Neural progenitor cell (in vitro differentiated cells): ENCODE measurements around the gene TIGD4. TPM values are rescaled to one million over a fixed set of nuclear protein-coding genes. Genes with fewer than 3 reads are reported as not detected.

Experiments used
- DNase-seq: peaks from one replicate; pipeline ENCODE4 v3.0.0-alpha.2; 2016; ENCODE audit warnings: low spot score
- H2AFZ ChIP-seq: fragments of 200-600 bp; sonication (generic); replicated peaks from 2 replicates; pipeline ENCODE4 v1.6.1; 2016; ENCODE audit warnings: antibody characterized with exemption
- H3F3A ChIP-seq: fragments of 200-600 bp; sonication (generic); 2 replicates; pipeline ENCODE4 v1.6.1; 2016; ENCODE audit warnings: antibody characterized with exemption, low read depth
- H3K27ac ChIP-seq: fragments of 200-600 bp; sonication (generic); 2 replicates; pipeline ENCODE4 v1.5.1; 2016; ENCODE audit warnings: mild to moderate bottlenecking
- H3K27me3 ChIP-seq: fragments of 200-600 bp; sonication (generic); 2 replicates; pipeline ENCODE4 v1.6.1; 2016; ENCODE audit warnings: mild to moderate bottlenecking, moderate library complexity
- H3K36me3 ChIP-seq: fragments of 200-600 bp; sonication (generic); 2 replicates; pipeline ENCODE4 v1.5.1; 2016
- H3K4me1 ChIP-seq: fragments of 200-600 bp; sonication (generic); 2 replicates; pipeline ENCODE4 v1.6.1; 2016; ENCODE audit warnings: mixed run types
- H3K4me2 ChIP-seq: fragments of 200-600 bp; sonication (generic); 2 replicates; pipeline ENCODE4 v1.6.1; 2016
- H3K4me3 ChIP-seq: fragments of 200-600 bp; sonication (generic); 2 replicates; pipeline ENCODE4 v1.5.1; 2016
- H3K79me2 ChIP-seq: fragments of 200-600 bp; sonication (generic); 2 replicates; pipeline ENCODE4 v1.6.1; 2016; ENCODE audit warnings: low read depth
- H3K9ac ChIP-seq: fragments of 200-600 bp; sonication (generic); 2 replicates; pipeline ENCODE4 v1.6.1; 2016
- H3K9me3 ChIP-seq: fragments of 200-600 bp; sonication (generic); 2 replicates; pipeline ENCODE4 v1.5.1; 2016; ENCODE audit warnings: low read depth
- H4K20me1 ChIP-seq: fragments of 200-600 bp; sonication (generic); 2 replicates; pipeline ENCODE4 v1.6.1; 2016; ENCODE audit warnings: low read depth
- H3K27ac Mint-ChIP-seq: 3 replicates; pipeline ENCODE4 v1.8.0; 2021; ENCODE audit warnings: mixed read lengths
- H3K27me3 Mint-ChIP-seq: 2 replicates; pipeline ENCODE4 v1.8.0; 2022; ENCODE audit warnings: low read depth, mild to moderate bottlenecking, inconsistent platforms, moderate library complexity, mixed read lengths; ENCODE audit not compliant: insufficient read depth
- H3K36me3 Mint-ChIP-seq: 3 replicates; pipeline ENCODE4 v1.8.0; 2021; ENCODE audit warnings: mixed read lengths
- H3K4me1 Mint-ChIP-seq: 3 replicates; pipeline ENCODE4 v1.8.0; 2021; ENCODE audit warnings: mixed read lengths
- H3K4me3 Mint-ChIP-seq: 3 replicates; pipeline ENCODE4 v1.8.0; 2021; ENCODE audit warnings: mild to moderate bottlenecking, moderate library complexity, mixed read lengths
- H3K9me3 Mint-ChIP-seq: 3 replicates; pipeline ENCODE4 v1.8.0; 2020; ENCODE audit warnings: mixed read lengths
- CTCF ChIP-seq: fragments of 200-600 bp; sonication (generic); IDR thresholded peaks from 2 replicates; pipeline ENCODE4 v1.5.1; 2017; ENCODE audit warnings: antibody characterized with exemption, mild to moderate bottlenecking
- EZH2 ChIP-seq: fragments of 200-600 bp; sonication (generic); IDR thresholded peaks from 2 replicates; pipeline ENCODE4 v1.6.1; 2017; ENCODE audit warnings: antibody characterized with exemption, mild to moderate bottlenecking, moderate library complexity
- EZH2phosphoT487 ChIP-seq: fragments of 200-600 bp; sonication (generic); IDR thresholded peaks from 2 replicates; pipeline ENCODE4 v1.6.1; 2017; ENCODE audit warnings: antibody characterized with exemption
- total RNA-seq: library from RNA; depleted of rRNA; stranded (reverse); fragments of >200 nt; gene quantifications from 2 replicates; pipeline ENCODE4 v1.2.3, GENCODE V29; 2015; ENCODE audit warnings: low replicate concordance

TIGD4 gene
- total RNA-seq, 1 donor from 2014 or later, result 4.1 TPM

DNA sequence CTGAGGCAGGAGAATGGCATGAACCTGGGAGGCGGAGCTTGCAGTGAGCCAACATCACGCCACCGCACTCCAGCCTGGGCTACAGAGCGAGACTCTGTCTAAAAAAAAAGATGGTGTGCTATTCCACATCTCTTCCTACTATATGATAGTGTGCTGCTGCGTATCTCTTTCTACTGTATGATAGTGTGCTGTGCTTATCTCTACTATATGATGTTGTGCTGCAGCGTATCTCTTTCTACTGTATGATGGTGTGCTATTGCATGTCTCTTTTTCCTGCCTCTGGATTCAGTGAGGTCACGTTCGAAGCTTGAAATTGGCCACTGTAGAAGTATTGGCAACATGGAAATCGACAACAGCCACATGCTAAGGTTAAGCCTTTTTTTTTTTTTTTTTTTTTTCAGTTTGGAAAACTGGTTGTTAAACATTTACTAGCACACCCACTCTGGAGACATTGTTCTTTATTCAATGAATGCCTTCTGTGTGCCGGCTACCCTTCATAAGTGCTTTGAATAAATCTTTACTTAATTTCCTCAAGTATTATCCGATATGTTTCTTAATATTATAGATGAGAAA is 31.3 kb upstream of the TIGD4 start:
- Histone ChIP-seq H3K9ac (no peak overlapping the region), H3K4me1 (no peaks in the 10 kb centered on the region), H2AFZ (no peak overlapping the region), H3K4me3 (no peak overlapping the region), H3K9me3 (no peaks in the 10 kb centered on the region), H3K27me3 (no peaks in the 10 kb centered on the region), H3K27ac (no peak overlapping the region), H3K36me3 (no peaks in the 10 kb centered on the region), H3K79me2 (peaks cover 69% of the 10 kb centered on the region), H3K4me2 (no peak overlapping the region), H3F3A (no peaks in the 10 kb centered on the region), H4K20me1 (no peaks in the 10 kb centered on the region)
- Mint-ChIP-seq H3K4me3 (no peak overlapping the region), H3K27me3 (no peaks in the 10 kb centered on the region), H3K27ac (no peak overlapping the region), H3K9me3 (peaks cover 41% of the 10 kb centered on the region), H3K4me1 (no peaks in the 10 kb centered on the region), H3K36me3 (peaks cover 47% of the 10 kb centered on the region)
- no peak for DNase-seq
- TF ChIP-seq EZH2 (no peak), EZH2phosphoT487 (no peak), CTCF (no peak)

GRCh38 chr4:152808670-152809069 is 29.1 kb upstream of the TIGD4 start:
- Histone ChIP-seq H3K4me1 (no peaks in the 10 kb centered on the region), H3K27me3 (no peaks in the 10 kb centered on the region), H3F3A (peaks cover under 1% of the 10 kb centered on the region), H3K4me2 (no peak overlapping the region), H3K9ac (no peak overlapping the region), H3K4me3 (no peak overlapping the region), H2AFZ (no peak overlapping the region), H3K27ac (no peak overlapping the region), H3K9me3 (no peaks in the 10 kb centered on the region), H3K36me3 (no peaks in the 10 kb centered on the region), H4K20me1 (no peaks in the 10 kb centered on the region), H3K79me2 (peaks cover 81% of the 10 kb centered on the region)
- DNase-seq, result no peak
- Mint-ChIP-seq H3K36me3 (peaks cover 37% of the 10 kb centered on the region), H3K4me1 (no peaks in the 10 kb centered on the region), H3K9me3 (peaks cover 22% of the 10 kb centered on the region), H3K4me3 (no peak overlapping the region), H3K27ac (no peak overlapping the region), H3K27me3 (no peaks in the 10 kb centered on the region)
- no peak for TF ChIP-seq EZH2phosphoT487
- no peak for TF ChIP-seq EZH2
- TF ChIP-seq CTCF, result no peak

DNA sequence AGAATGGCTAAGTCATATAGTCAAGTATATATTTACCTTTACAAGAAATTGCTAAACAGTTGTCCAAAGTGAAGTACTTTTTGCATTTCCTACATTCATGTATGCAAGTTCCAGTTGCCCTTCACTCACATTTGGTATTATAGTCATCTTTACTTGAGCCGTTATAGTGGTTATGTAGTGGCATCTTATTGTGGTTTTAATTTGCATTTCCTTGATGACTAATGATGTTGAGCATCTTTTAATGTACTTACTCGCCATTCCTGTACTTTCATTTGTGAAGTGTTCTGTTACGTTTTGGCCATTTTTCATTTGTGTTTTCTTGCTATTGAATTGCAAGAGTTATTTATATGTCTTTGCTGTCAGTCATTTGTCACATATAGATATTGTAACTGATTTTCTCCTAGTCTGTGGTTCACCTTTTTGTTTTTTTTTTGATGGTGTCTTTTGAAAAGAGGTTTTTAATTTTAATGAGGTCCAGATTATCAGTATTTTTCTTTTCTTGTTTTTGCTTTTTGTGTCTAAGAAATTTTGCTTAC is 27.8 kb upstream of the TIGD4 start:
- Mint-ChIP-seq H3K4me1 (no peaks in the 10 kb centered on the region), H3K4me3 (no peak overlapping the region), H3K27me3 (no peaks in the 10 kb centered on the region), H3K27ac (no peak overlapping the region), H3K36me3 (peaks cover 28% of the 10 kb centered on the region), H3K9me3 (peaks cover 13% of the 10 kb centered on the region)
- H3F3A ChIP-seq, result peaks cover 3% of the 10 kb centered on the region
- H3K27ac ChIP-seq, result no peak overlapping the region
- no peak overlapping the region for H3K4me3 ChIP-seq
- no peaks in the 10 kb centered on the region for H4K20me1 ChIP-seq
- H3K36me3 ChIP-seq, result no peaks in the 10 kb centered on the region
- no peak overlapping the region for H3K4me2 ChIP-seq
- DNase-seq, result no peak
- H2AFZ ChIP-seq, result no peak overlapping the region
- H3K9me3 ChIP-seq, result no peaks in the 10 kb centered on the region
- H3K4me1 ChIP-seq, result no peaks in the 10 kb centered on the region
- no peaks in the 10 kb centered on the region for H3K27me3 ChIP-seq
- H3K9ac ChIP-seq, result no peak overlapping the region
- H3K79me2 ChIP-seq, result peaks cover 86% of the 10 kb centered on the region
- no peak for TF ChIP-seq EZH2

- Histone ChIP-seq H3K9ac (no peak overlapping the region), H4K20me1 (no peaks in the 10 kb centered on the region), H3K4me3 (no peak overlapping the region), H3K4me2 (no peak overlapping the region), H3K36me3 (no peaks in the 10 kb centered on the region), H3K79me2 (peaks cover 86% of the 10 kb centered on the region), H3K9me3 (no peaks in the 10 kb centered on the region), H3K27me3 (no peaks in the 10 kb centered on the region), H3F3A (peaks cover 3% of the 10 kb centered on the region), H3K4me1 (no peaks in the 10 kb centered on the region), H3K27ac (no peak overlapping the region), H2AFZ (no peak overlapping the region)
- H3K4me3 Mint-ChIP-seq, result no peak overlapping the region
- DNase-seq, result no peak
- H3K27me3 Mint-ChIP-seq, result no peaks in the 10 kb centered on the region
- peaks cover 23% of the 10 kb centered on the region for H3K36me3 Mint-ChIP-seq
- no peak overlapping the region for H3K27ac Mint-ChIP-seq
- H3K4me1 Mint-ChIP-seq, result no peaks in the 10 kb centered on the region
- H3K9me3 Mint-ChIP-seq, result peaks cover 10% of the 10 kb centered on the region
- TF ChIP-seq EZH2 (no peak), EZH2phosphoT487 (no peak), CTCF (no peak)
These were observed 27.1 kb upstream of the TIGD4 start for GRCh38 chr4:152806501-152807125.
